Adipocyte (in vitro differentiated cells): ENCODE measurements around the gene BOLA1.
"Not testable (repeated sequence)": the region's sequence is repeated elsewhere in the genome, so short reads cannot be mapped to it uniquely, and the experiment has no call there.

ENCODE experiments used
- DNase-seq: peaks from one replicate; pipeline ENCODE4 v3.0.0-alpha.2; 2015; ENCODE audit warnings: low read depth
- H3K27me3 ChIP-seq: replicated peaks from 2 replicates; pipeline ENCODE4 v1.7.0; 2013; ENCODE audit warnings: mild to moderate bottlenecking, low read length, moderate library complexity; ENCODE audit not compliant: control insufficient read depth, insufficient read depth
- H3K36me3 ChIP-seq: 2 replicates; pipeline ENCODE4 v1.7.0; 2013; ENCODE audit warnings: low read length, mild to moderate bottlenecking, moderate library complexity; ENCODE audit not compliant: control insufficient read depth, insufficient read depth, severe bottlenecking
- H3K4me1 ChIP-seq: 2 replicates; pipeline ENCODE4 v1.7.0; 2013; ENCODE audit warnings: mild to moderate bottlenecking, low read length, moderate library complexity; ENCODE audit not compliant: control insufficient read depth, insufficient read depth
- H3K4me3 ChIP-seq: 2 replicates; pipeline ENCODE4 v1.7.0; 2013; ENCODE audit warnings: mild to moderate bottlenecking, low read length, moderate library complexity
- H3K9ac ChIP-seq: 2 replicates; pipeline ENCODE4 v1.7.0; 2013; ENCODE audit warnings: mild to moderate bottlenecking, low read length, moderate library complexity
- H3K9me3 ChIP-seq: 2 replicates; pipeline ENCODE4 v1.7.0; 2013; ENCODE audit warnings: mild to moderate bottlenecking, low read length, moderate library complexity; ENCODE audit not compliant: control insufficient read depth

BOLA1 gene

GRCh38 chr1:149934356-149934755 lies 35.0 kb downstream of the BOLA1 start:
- Histone ChIP-seq H3K27me3 (no peaks in the 10 kb centered on the region), H3K9ac (no peak overlapping the region), H3K4me3 (no peak overlapping the region), H3K9me3 (no peaks in the 10 kb centered on the region), H3K4me1 (peaks cover 36% of the 10 kb centered on the region), H3K36me3 (no peaks in the 10 kb centered on the region)
- no peak for DNase-seq

DNA sequence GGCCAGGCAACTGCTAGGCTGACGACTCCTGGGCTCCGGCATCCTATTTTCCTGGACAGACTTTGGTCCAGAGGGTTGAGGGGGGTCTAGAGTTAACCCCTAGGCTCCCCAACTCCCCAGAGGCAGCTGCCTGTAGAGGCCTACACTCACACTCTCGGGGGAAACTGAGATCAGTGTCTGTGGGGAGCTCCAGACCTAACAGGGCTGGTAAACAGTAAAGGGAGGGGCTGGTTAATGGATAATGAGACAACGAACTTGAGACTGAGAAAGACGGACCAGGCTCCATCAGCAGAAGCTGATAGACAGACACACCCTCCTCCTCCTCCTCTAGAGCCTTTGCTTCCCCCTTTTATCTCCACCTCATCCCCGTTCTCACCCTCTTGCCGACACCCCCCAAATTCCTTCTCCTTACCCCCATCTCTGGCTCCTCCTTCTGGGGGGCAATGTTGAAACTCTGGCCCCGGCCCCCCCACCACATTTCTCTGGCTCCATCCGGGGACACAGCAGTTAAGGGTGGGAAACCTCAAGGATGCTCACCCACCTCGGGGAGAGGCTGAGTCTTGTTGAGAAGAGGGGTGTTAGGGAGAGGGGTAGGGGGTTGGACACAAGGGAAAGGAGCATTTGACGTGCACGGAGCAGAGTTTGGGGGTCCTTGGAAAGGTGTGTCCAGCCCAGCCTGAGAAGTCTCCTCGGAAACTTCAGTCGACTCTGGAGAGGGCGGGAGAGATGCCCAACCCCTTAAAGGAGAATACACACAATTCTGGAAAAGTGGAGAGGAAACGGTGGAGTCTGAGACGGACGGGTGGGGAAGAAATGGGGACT lies 37.0 kb downstream of the BOLA1 start, which contains the start of gene MTMR11:
Gene MTMR11 (minus strand): TSS at position 710 of the 822 bp plus-strand sequence. CDS start 232 bp downstream, at position 478.
- H3K4me3 ChIP-seq, result peak within 1 kb of the TSS; percentile 89
- no peaks in the 10 kb centered on the region for H3K9me3 ChIP-seq
- H3K4me1 ChIP-seq, result peaks cover 45% of the 10 kb centered on the region
- no peaks in the 10 kb centered on the region for H3K36me3 ChIP-seq
- no peaks in the 10 kb centered on the region for H3K27me3 ChIP-seq
- peak within 1 kb of the TSS; percentile 86 for H3K9ac ChIP-seq
- peak; percentile 60 for DNase-seq

DNA sequence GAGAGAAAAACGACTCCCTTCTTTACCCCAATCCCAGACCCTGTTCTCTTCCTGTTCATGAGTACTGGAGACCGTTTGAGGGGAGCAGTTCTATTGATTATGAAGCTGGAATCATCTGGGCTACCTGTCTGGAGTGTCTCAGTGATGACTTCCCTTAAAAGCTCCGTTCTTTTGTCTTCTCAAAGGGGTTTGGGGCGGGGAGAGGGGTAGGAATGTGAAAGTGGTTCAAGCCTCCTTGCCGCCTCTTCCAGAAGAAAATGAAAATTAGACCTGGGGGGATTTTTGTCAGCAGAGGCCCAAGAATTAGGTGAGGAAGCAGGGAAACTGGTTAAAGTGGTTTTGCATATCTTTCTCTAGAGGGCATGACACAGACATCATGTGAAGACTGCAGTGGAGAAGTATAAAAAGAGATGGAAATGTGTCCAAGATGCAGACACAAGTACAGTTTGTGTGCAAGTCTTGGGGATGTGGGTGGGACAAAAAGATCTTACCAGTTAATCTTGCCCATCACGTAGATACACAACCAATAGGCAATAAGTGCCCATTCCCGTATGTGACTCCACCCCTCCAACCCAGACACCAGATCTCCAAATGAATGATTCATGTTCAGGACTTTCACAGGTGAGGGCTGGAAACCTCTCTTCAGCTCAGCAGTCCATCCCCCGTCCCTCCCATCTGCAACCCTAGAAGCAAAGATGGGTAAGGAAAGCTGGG lies 37.8 kb downstream of the BOLA1 start:
- DNase-seq, result peak; percentile 50
- Histone ChIP-seq H3K9ac (peak overlapping the region; percentile 86), H3K9me3 (no peaks in the 10 kb centered on the region), H3K36me3 (no peaks in the 10 kb centered on the region), H3K4me1 (peaks cover 48% of the 10 kb centered on the region), H3K4me3 (peak overlapping the region; percentile 89), H3K27me3 (no peaks in the 10 kb centered on the region)

GRCh38 chr1:149937759-149938158 lies 38.4 kb downstream of the BOLA1 start:
- Histone ChIP-seq H3K36me3 (no peaks in the 10 kb centered on the region), H3K9ac (peak overlapping the region; percentile 10), H3K4me1 (peaks cover 54% of the 10 kb centered on the region), H3K9me3 (no peaks in the 10 kb centered on the region), H3K4me3 (no peak overlapping the region), H3K27me3 (no peaks in the 10 kb centered on the region)
- peak; percentile 24 for DNase-seq

GRCh38 chr1:149938668-149939003 lies 39.3 kb downstream of the BOLA1 start:
- H3K9ac ChIP-seq, result peak overlapping the region; percentile 72
- not testable (repeated sequence) for DNase-seq, H3K9me3 ChIP-seq, H3K36me3 ChIP-seq, H3K27me3 ChIP-seq
- H3K4me1 ChIP-seq, result peaks cover 54% of the 10 kb centered on the region
- H3K4me3 ChIP-seq, result peak overlapping the region; percentile 66

DNA sequence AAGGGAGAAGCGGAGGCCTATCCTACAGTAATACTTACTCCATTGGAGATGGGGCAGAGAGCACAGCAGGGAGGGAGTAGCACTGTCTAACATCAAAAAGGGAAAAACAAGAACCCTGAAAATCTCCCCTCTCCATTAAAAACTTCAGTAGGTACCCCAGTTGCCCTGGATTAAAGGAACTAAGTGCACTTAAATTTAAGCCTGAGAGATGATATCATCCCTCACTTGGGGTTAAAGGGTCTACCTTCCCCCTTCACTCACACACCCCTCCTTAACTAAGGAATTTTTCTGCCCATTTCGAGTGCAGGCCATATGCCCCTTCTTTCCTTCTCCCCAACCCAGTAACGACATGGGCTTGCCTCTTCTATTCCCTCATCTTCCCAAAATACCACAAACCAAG lies 41.1 kb downstream of the BOLA1 start:
- peaks cover 54% of the 10 kb centered on the region for H3K4me1 ChIP-seq
- no peak for DNase-seq
- H3K9me3 ChIP-seq, result no peaks in the 10 kb centered on the region
- no peak overlapping the region for H3K4me3 ChIP-seq
- peaks cover 21% of the 10 kb centered on the region for H3K36me3 ChIP-seq
- peak overlapping the region; percentile 20 for H3K9ac ChIP-seq
- H3K27me3 ChIP-seq, result no peaks in the 10 kb centered on the region

GRCh38 chr1:149942207-149942606 lies 42.8 kb downstream of the BOLA1 start:
- peaks cover 33% of the 10 kb centered on the region for H3K36me3 ChIP-seq
- H3K9me3 ChIP-seq, result no peaks in the 10 kb centered on the region
- no peaks in the 10 kb centered on the region for H3K27me3 ChIP-seq
- peaks cover 38% of the 10 kb centered on the region for H3K4me1 ChIP-seq
- peak overlapping the region; percentile 18 for H3K9ac ChIP-seq
- H3K4me3 ChIP-seq, result no peak overlapping the region
- DNase-seq, result no peak

GRCh38 chr1:149942885-149943284 lies 43.5 kb downstream of the BOLA1 start:
- Histone ChIP-seq H3K27me3 (no peaks in the 10 kb centered on the region), H3K9ac (peak overlapping the region; percentile 37), H3K9me3 (no peaks in the 10 kb centered on the region), H3K4me1 (peaks cover 32% of the 10 kb centered on the region), H3K36me3 (peaks cover 39% of the 10 kb centered on the region), H3K4me3 (no peak overlapping the region)
- no peak for DNase-seq

DNA sequence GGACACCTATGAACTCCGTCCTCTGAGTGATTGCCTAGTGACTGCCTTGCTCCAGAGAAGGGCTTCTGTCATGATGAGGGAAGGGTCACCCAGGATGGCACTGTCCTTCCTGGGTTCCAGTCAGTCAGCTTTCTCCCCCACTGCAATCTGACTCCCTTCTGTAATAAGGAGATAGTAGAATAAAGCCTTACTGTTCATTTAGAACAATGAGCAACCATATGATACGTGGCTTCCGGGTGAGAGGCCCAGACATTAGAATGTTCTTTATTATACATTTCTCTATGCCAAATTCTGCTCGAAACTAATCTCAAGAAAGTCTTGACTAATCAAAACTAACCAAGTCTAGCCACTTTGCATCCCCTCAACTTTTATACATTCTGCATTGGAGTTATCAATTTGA lies 45.8 kb downstream of the BOLA1 start:
- Histone ChIP-seq H3K4me1 (peaks cover 10% of the 10 kb centered on the region), H3K27me3 (no peaks in the 10 kb centered on the region), H3K36me3 (peaks cover 61% of the 10 kb centered on the region), H3K9ac (no peak overlapping the region), H3K9me3 (no peaks in the 10 kb centered on the region), H3K4me3 (no peak overlapping the region)
- DNase-seq, result no peak

DNA sequence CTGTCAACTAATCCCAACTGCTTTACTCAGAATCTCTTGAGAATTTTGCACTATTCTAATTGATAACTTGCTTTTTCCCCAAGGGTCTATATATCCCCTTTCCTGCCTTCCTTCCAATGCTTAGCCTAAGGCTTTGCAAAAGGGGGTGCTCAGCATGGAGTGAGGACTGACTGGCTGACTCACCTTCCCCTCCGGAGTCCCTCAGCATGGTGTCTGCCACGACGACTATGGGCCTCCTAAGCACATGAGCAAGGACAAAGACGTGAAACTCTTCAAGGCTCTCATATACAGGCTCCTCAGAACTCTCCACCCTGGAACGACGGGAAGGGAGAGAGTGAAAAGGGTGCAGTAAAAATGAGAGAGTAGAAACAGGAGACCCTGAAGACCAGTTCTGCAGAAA lies 50.5 kb downstream of the BOLA1 start:
- no peak for DNase-seq
- Histone ChIP-seq H3K27me3 (no peaks in the 10 kb centered on the region), H3K9me3 (no peaks in the 10 kb centered on the region), H3K4me3 (no peak overlapping the region), H3K36me3 (peaks cover 51% of the 10 kb centered on the region), H3K4me1 (no peaks in the 10 kb centered on the region), H3K9ac (no peak overlapping the region)
